Pancreas (tissue), 10 donors: ENCODE results near the gene PSMA1. TPM values are rescaled to one million over a fixed set of nuclear protein-coding genes. Genes with fewer than 3 reads are reported as not detected.

Experiments used
- ATAC-seq, 4 donors: fragments of 200-7000 bp; cut with Tn5 transposase; one replicate each; pipeline versions ENCODE4 v1.8.0 to v1.9.1; 2020; ENCODE audit warnings: mild to moderate bottlenecking in 4 of 4, moderate library complexity in 4 of 4
- DNase-seq, 6 donors: peaks; one replicate each; pipeline ENCODE4 v3.0.0-alpha.2; 2020
- FAIRE-seq: peaks from 2 replicates; lab custom pipeline; 2012; peaks lifted over from hg19 to GRCh38; lab: Jason Lieb, UNC
- H3K27ac ChIP-seq, 4 donors: fragments of 200-600 bp; sonication (generic); 1 replicate in 3 of 4; 2 replicates in 1 of 4; pipeline versions ENCODE4 v1.5.0 to v1.8.0; 2020
- H3K27me3 ChIP-seq, 4 donors: fragments of 200-600 bp; one replicate each; pipeline ENCODE4 v1.8.0; 2021
- H3K36me3 ChIP-seq, 3 donors: fragments of 200-600 bp; sonication (generic) in 1 of 3; one replicate each; pipeline versions ENCODE4 v1.5.0 to v1.8.0; 2020 to 2021
- H3K4me1 ChIP-seq, 3 donors: fragments of 200-600 bp; one replicate each; pipeline ENCODE4 v1.8.0; 2021
- H3K4me3 ChIP-seq, 4 donors: fragments of 200-600 bp; sonication (generic) in 2 of 4; one replicate each; pipeline versions ENCODE4 v1.5.0 to v1.8.0; 2020 to 2021
- H3K9me3 ChIP-seq, 4 donors: fragments of 200-600 bp; one replicate each; pipeline ENCODE4 v1.8.0; 2021
- CTCF ChIP-seq, 4 donors: fragments of 200-600 bp; sonication (generic) in 3 of 4; IDR thresholded peaks; one replicate each; pipeline versions ENCODE4 v1.5.0 to v1.8.0; 2021; ENCODE audit warnings: antibody characterized with exemption in 4 of 4
- WGBS, 2 donors: extraction: QIAGEN DNeasy Blood & Tissue Kit; methylation state at CpG; one replicate each; pipeline ENCODE4 v1.1.7; 2013; 5-methylcytosine and 5-hydroxymethylcytosine counted together
- intact Hi-C, 3 donors: fragments of 100-400 bp; cut with DNase I; formaldehyde crosslinking; loops; one replicate each; pipeline versions ENCODE4 v1.11.1 to v1.14.2; 2022
- polyA plus RNA-seq, 2 donors: library from polyadenylated mRNA; stranded (reverse); fragments of 200-250 nt; gene quantifications; one replicate each; pipeline ENCODE4 v1.2.3, GENCODE V29; 2013
- total RNA-seq, 6 donors: library from RNA; stranded (reverse); fragmentation: NEBNext Ultra II Directional in 4 of 6; extraction: Animal tissue kit (Norgen Biotek cat#: 25700) in 4 of 6; gene quantifications; one replicate each; pipeline versions ENCODE4 v1.2.1 to v1.2.4, GENCODE V29; 2021 to 2023
- donor health status: healthy with polysubstance abuse.
- donor health status: DM: no; HTN: no; CAD: no; lungs with moderate emphysema.
- donor health status: DM: no; HTN: no; CAD: no.
- donor health status: control.
- donor health status: control.
- donor health status: Bipolar disorder and iron deficiency.
- donor health status: DM: yes; HTN: yes; CAD: no.
- donor health status: DM: no; HTN: no; CAD: no.
- donor health status: DM: no; HTN: no; CAD: no.
- donor health status: DM: yes; HTN: yes; CAD: no.

Gene PSMA1
- total and polyA plus RNA-seq, 8 donors = 26.7 to 115 (median 54.5) TPM

GRCh38 chr11:14506532-14506931 is 13.7 kb downstream of the PSMA1 start:
- intact Hi-C loops = no loop called here
- Histone ChIP-seq H3K27ac (no peak overlapping the region), H3K4me3 (no peak overlapping the region), H3K36me3 (peaks cover 0 to 42% (median 13%) of the 10 kb centered on the region in 3 donors), H3K27me3 (no peaks in the 10 kb centered on the region), H3K4me1 (no peaks in the 10 kb centered on the region), H3K9me3 (no peaks in the 10 kb centered on the region)
- WGBS, 2 donors = 93 to 96% methylated on average over 3 of the region's 3 CpGs
- FAIRE-seq (no peak), ATAC-seq (no peak), DNase-seq (no peak)
- TF ChIP-seq CTCF (IDR thresholded peaks at IDR 0.05) = no peak

- Histone ChIP-seq H3K27me3 (no peaks in the 10 kb centered on the region), H3K27ac (no peak overlapping the region), H3K4me3 (no peak overlapping the region), H3K9me3 (no peaks in the 10 kb centered on the region), H3K4me1 (peaks cover 0 to 12% (median 8%) of the 10 kb centered on the region in 3 donors), H3K36me3 (peaks cover 0 to 13% (median 2%) of the 10 kb centered on the region in 3 donors)
- no peak for FAIRE-seq
- ATAC-seq = no peak
- intact Hi-C loops = no loop called here
- no peak for DNase-seq
- no peak for TF ChIP-seq CTCF (IDR thresholded peaks at IDR 0.05)
- 83 to 86% methylated on average over 1 of the region's 1 CpG for WGBS, 2 donors
Measured at GRCh38 chr11:14503023-14503422, 17.2 kb downstream of the PSMA1 start.

GRCh38 chr11:14502039-14502438 is 18.1 kb downstream of the PSMA1 start:
- no peak for TF ChIP-seq CTCF (IDR thresholded peaks at IDR 0.05)
- Histone ChIP-seq H3K4me1 (peaks cover 0 to 19% (median 13%) of the 10 kb centered on the region in 3 donors), H3K36me3 (peaks cover 0 to 6% (median 3%) of the 10 kb centered on the region in 3 donors), H3K27me3 (no peaks in the 10 kb centered on the region), H3K4me3 (no peak overlapping the region), H3K9me3 (no peaks in the 10 kb centered on the region), H3K27ac (no peak overlapping the region)
- WGBS, 2 donors = 97 to 99% methylated on average over 4 of the region's 4 CpGs
- no peak for DNase-seq
- intact Hi-C loops = no loop called here
- no peak for ATAC-seq
- no peak for FAIRE-seq

GRCh38 chr11:14500181-14500651 is 20.0 kb downstream of the PSMA1 start:
- H3K4me1 ChIP-seq = peaks cover 0 to 23% (median 13%) of the 10 kb centered on the region in 3 donors
- 2% methylated on average over 6 of the region's 6 CpGs for WGBS, 2 donors
- no peaks in the 10 kb centered on the region for H3K27me3 ChIP-seq
- peak overlapping the region; percentile 62 to 68 (median 64) for H3K4me3 ChIP-seq
- no peak for TF ChIP-seq CTCF (IDR thresholded peaks at IDR 0.05)
- DNase-seq (peak in 5 of 6 donors; percentile 36 to 57 (median 48)), FAIRE-seq (no peak), ATAC-seq (peak; percentile 75 to 88 (median 78))
- H3K36me3 ChIP-seq = peaks cover 0 to 6% (median 3%) of the 10 kb centered on the region in 3 donors
- intact Hi-C loops = no loop called here
- H3K9me3 ChIP-seq = no peaks in the 10 kb centered on the region
- peak overlapping the region; percentile 64 to 88 (median 81) for H3K27ac ChIP-seq

GRCh38 chr11:14499560-14500180 is 20.5 kb downstream of the PSMA1 start, which contains the start of gene COPB1:
Gene COPB1, minus strand, starts transcription at chr11:14499811. Its CDS starts 883 bp downstream, at chr11:14498928.
- H3K9me3 ChIP-seq = no peaks in the 10 kb centered on the region
- no peaks in the 10 kb centered on the region for H3K27me3 ChIP-seq
- H3K27ac ChIP-seq = peak within 1 kb of the TSS; percentile 64 to 88 (median 81)
- 0% methylated on average over 36 to 37 of the region's 37 CpGs for WGBS, 2 donors
- intact Hi-C loops = no loop called here
- peak; percentile 98 to 99 (median 98) for ATAC-seq
- DNase-seq = peak; percentile 88 to 96 (median 92)
- no peak for FAIRE-seq
- TF ChIP-seq CTCF (IDR thresholded peaks at IDR 0.05) = no peak
- H3K36me3 ChIP-seq = peaks cover 0 to 3% (median 3%) of the 10 kb centered on the region in 3 donors
- H3K4me1 ChIP-seq = peaks cover 0 to 27% (median 13%) of the 10 kb centered on the region in 3 donors
- peak within 1 kb of the TSS; percentile 62 to 68 (median 64) for H3K4me3 ChIP-seq
